Smooth muscle cell (in vitro differentiated cells): ENCODE measurements around the gene LARP7. TPM values are rescaled to one million over a fixed set of nuclear protein-coding genes. Genes with fewer than 3 reads are reported as not detected.

Experiments
- DNase-seq: peaks from one replicate; lab custom pipeline; 2025; ENCODE audit not compliant: unreplicated experiment; lab: John Stamatoyannopoulos, UW
- H2AFZ ChIP-seq: fragments of 200-600 bp; sonication (generic); 2 replicates; pipeline ENCODE4 v1.6.0; 2016; ENCODE audit warnings: antibody characterized with exemption, low read depth, mild to moderate bottlenecking
- H3F3A ChIP-seq: fragments of 200-600 bp; sonication (generic); 2 replicates; pipeline ENCODE4 v1.6.0; 2017; ENCODE audit warnings: antibody characterized with exemption, low read depth
- H3K27ac ChIP-seq: fragments of 200-600 bp; sonication (generic); 2 replicates; pipeline ENCODE4 v1.5.1; 2016; ENCODE audit warnings: low read depth, mild to moderate bottlenecking
- H3K27me3 ChIP-seq: fragments of 200-600 bp; sonication (generic); 2 replicates; pipeline ENCODE4 v1.6.1; 2016; ENCODE audit warnings: low read depth, mild to moderate bottlenecking
- H3K36me3 ChIP-seq: fragments of 200-600 bp; sonication (generic); 2 replicates; pipeline ENCODE4 v1.5.1; 2016; ENCODE audit warnings: low read depth
- H3K4me1 ChIP-seq: fragments of 200-600 bp; sonication (generic); 2 replicates; pipeline ENCODE4 v1.5.1; 2016; ENCODE audit warnings: low read depth
- H3K4me2 ChIP-seq: fragments of 200-600 bp; sonication (generic); 2 replicates; pipeline ENCODE4 v1.6.0; 2016; ENCODE audit warnings: mild to moderate bottlenecking
- H3K4me3 ChIP-seq: fragments of 200-600 bp; sonication (generic); 2 replicates; pipeline ENCODE4 v1.5.1; 2016; ENCODE audit warnings: mild to moderate bottlenecking
- H3K79me2 ChIP-seq: fragments of 200-600 bp; sonication (generic); 2 replicates; pipeline ENCODE4 v1.6.0; 2016; ENCODE audit warnings: low read depth, mild to moderate bottlenecking
- H3K9ac ChIP-seq: fragments of 200-600 bp; sonication (generic); 2 replicates; pipeline ENCODE4 v1.6.0; 2016; ENCODE audit warnings: low read depth
- H3K9me3 ChIP-seq: fragments of 200-600 bp; sonication (generic); replicated peaks from 2 replicates; pipeline ENCODE4 v1.5.1; 2016; ENCODE audit warnings: low read depth
- H4K20me1 ChIP-seq: fragments of 200-600 bp; sonication (generic); 2 replicates; pipeline ENCODE4 v1.6.0; 2016; ENCODE audit warnings: low read depth
- CTCF ChIP-seq: fragments of 200-600 bp; sonication (generic); IDR thresholded peaks from 2 replicates; pipeline ENCODE4 v1.5.1; 2017; ENCODE audit warnings: borderline replicate concordance, mild to moderate bottlenecking, antibody characterized with exemption; ENCODE audit not compliant: insufficient read depth, poor library complexity, severe bottlenecking
- WGBS: methylation state at CpG from one replicate; pipeline ENCODE4 v1.1.7; 2016; ENCODE audit warnings: low lambda C conversion rate; 5-methylcytosine and 5-hydroxymethylcytosine counted together
- polyA plus RNA-seq: library from polyadenylated mRNA; unstranded; fragments of >200 nt; fragmentation: Nextera tagmentation; extraction: Ambion mirVana; gene quantifications from 2 replicates; pipeline ENCODE4 v1.2.1, GENCODE V29; 2016
- total RNA-seq: library from RNA; depleted of rRNA; stranded (reverse); fragments of >200 nt; gene quantifications from 2 replicates; pipeline ENCODE4 v1.2.3, GENCODE V29; 2014

LARP7 gene
- total and polyA plus RNA-seq, 2 experiments from 2014 or later = 25.2 to 29.4 TPM

DNA sequence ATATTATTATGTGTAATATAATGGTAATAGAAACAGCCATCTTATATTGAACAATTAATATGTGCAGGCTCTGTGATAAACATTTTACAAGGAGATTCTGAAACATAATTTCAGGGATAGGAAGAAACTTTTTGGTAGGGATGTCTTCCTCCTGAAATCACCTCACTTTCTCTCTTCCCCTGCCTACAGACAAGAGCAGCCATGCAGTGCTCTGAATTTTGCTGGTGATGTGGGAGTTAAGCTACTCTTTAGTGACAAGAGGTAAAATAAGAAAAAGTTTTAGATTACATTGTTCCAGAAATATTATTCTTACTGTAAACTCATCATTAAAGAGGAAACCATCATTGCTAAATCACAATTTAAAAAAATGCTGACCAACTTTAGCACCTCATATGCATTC, 36.1 kb downstream of the LARP7 start:
- no peaks in the 10 kb centered on the region for H3K9me3 ChIP-seq
- TF ChIP-seq CTCF = no peak
- no peak for DNase-seq
- no peak overlapping the region for H3K27ac ChIP-seq
- no peak overlapping the region for H3K9ac ChIP-seq
- H3K4me1 ChIP-seq = peaks cover 3% of the 10 kb centered on the region
- no peaks in the 10 kb centered on the region for H3K27me3 ChIP-seq
- no peak overlapping the region for H2AFZ ChIP-seq
- no peak overlapping the region for H3K4me3 ChIP-seq
- no peaks in the 10 kb centered on the region for H4K20me1 ChIP-seq
- H3K4me2 ChIP-seq = no peak overlapping the region
- no peaks in the 10 kb centered on the region for H3K36me3 ChIP-seq
- no peaks in the 10 kb centered on the region for H3K79me2 ChIP-seq
- H3F3A ChIP-seq = no peaks in the 10 kb centered on the region

DNA sequence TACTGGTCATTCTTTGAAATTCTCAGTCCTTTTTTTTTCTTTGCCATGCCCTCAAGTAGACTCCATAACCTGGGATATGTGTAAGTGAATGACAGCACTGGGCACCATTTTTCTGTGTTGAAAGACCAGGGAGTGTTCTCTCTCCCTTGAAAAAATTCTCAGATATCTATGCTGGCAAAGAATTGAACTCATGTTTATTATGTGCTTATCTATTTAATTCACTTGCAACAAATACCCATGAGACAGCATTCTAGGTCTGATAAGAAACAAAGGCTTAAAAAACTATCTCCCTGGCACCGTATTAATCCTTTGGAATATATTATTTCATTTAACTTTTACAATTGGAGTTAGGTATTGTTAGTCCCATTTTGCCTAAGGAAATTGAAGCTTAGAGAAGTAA, 36.7 kb downstream of the LARP7 start:
- H3K9me3 ChIP-seq = no peaks in the 10 kb centered on the region
- H3K9ac ChIP-seq = no peak overlapping the region
- H3K4me3 ChIP-seq = no peak overlapping the region
- H3K4me1 ChIP-seq = peaks cover 3% of the 10 kb centered on the region
- H3K27ac ChIP-seq = no peak overlapping the region
- H2AFZ ChIP-seq = no peak overlapping the region
- H3K79me2 ChIP-seq = no peaks in the 10 kb centered on the region
- H4K20me1 ChIP-seq = no peaks in the 10 kb centered on the region
- DNase-seq = no peak
- TF ChIP-seq CTCF = no peak
- no peaks in the 10 kb centered on the region for H3K36me3 ChIP-seq
- no peaks in the 10 kb centered on the region for H3F3A ChIP-seq
- H3K4me2 ChIP-seq = no peak overlapping the region
- no peaks in the 10 kb centered on the region for H3K27me3 ChIP-seq
- 89% methylated on average over 1 of the region's 1 CpG for WGBS

DNA sequence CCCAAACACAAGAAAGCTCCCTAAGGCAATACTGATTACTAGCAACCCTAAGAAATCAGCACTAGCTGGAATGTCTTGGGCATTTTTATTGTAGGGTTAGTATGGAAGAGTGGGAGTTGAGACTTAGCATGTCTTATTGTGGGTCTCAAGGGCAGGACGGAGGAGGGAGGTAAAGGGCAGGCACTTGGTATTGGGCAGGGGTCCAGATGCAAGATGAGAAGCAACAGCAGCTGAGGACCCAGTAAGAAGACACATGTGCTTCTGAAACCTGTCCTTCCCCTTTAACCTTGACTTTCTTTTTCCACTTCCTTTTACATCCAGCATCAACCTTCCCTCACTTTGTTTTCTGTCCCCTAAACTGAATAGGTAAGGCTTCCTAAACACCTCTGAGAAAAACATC, 37.4 kb downstream of the LARP7 start:
- no peaks in the 10 kb centered on the region for H3K27me3 ChIP-seq
- H3K9ac ChIP-seq = no peak overlapping the region
- no peaks in the 10 kb centered on the region for H3F3A ChIP-seq
- H3K4me2 ChIP-seq = no peak overlapping the region
- no peak overlapping the region for H2AFZ ChIP-seq
- no peak overlapping the region for H3K4me3 ChIP-seq
- no peaks in the 10 kb centered on the region for H3K9me3 ChIP-seq
- H3K79me2 ChIP-seq = no peaks in the 10 kb centered on the region
- DNase-seq = no peak
- H3K36me3 ChIP-seq = no peaks in the 10 kb centered on the region
- 43% methylated on average over 1 of the region's 1 CpG for WGBS
- no peak overlapping the region for H3K27ac ChIP-seq
- H4K20me1 ChIP-seq = no peaks in the 10 kb centered on the region
- H3K4me1 ChIP-seq = peaks cover 3% of the 10 kb centered on the region
- no peak for TF ChIP-seq CTCF

DNA sequence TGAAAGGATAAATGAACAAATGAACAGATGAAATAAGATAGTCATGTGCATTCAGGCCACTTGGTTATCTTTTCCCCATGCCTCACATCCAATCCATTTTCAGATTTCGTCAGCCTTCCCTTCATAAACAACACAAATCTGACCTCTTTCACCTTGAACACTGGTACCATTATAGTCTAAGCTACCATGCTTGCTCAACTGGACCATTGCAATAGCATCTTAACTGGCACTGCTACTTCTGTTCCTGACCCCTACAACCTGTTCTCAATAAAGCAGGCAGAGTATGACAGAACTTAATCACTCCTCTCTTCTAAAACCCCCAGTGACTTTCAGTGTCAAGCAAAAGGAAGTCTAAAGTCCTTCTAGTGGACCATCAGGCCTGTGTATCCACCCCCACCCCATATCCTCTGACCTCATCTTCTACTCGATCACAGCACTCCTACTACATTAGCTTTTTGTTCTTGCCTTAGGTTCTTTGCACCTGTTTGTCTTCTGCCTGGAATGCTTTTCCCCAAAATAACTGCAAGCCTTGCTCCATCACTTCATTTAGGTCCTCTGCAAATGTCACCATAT, 40.7 kb downstream of the LARP7 start:
- TF ChIP-seq CTCF = no peak
- H3K27me3 ChIP-seq = no peaks in the 10 kb centered on the region

More for the DNA sequence above, 40.7 kb downstream of the LARP7 start:
- Histone ChIP-seq H3K9me3 (no peaks in the 10 kb centered on the region), H3K9ac (no peak overlapping the region), H3F3A (no peaks in the 10 kb centered on the region), H3K36me3 (no peaks in the 10 kb centered on the region), H3K4me1 (no peaks in the 10 kb centered on the region), H4K20me1 (no peaks in the 10 kb centered on the region), H3K4me2 (no peak overlapping the region), H3K27ac (no peak overlapping the region), H3K4me3 (no peak overlapping the region), H2AFZ (no peak overlapping the region), H3K79me2 (no peaks in the 10 kb centered on the region)
- DNase-seq = no peak
- 81% methylated on average over 2 of the region's 2 CpGs for WGBS
